ENCODE results near the gene TWNK. TPM values are rescaled to one million over a fixed set of nuclear protein-coding genes. Genes with fewer than 3 reads are reported as not detected.

TWNK gene
- polyA plus RNA-seq, 1 donor: 9.3 TPM

DNA sequence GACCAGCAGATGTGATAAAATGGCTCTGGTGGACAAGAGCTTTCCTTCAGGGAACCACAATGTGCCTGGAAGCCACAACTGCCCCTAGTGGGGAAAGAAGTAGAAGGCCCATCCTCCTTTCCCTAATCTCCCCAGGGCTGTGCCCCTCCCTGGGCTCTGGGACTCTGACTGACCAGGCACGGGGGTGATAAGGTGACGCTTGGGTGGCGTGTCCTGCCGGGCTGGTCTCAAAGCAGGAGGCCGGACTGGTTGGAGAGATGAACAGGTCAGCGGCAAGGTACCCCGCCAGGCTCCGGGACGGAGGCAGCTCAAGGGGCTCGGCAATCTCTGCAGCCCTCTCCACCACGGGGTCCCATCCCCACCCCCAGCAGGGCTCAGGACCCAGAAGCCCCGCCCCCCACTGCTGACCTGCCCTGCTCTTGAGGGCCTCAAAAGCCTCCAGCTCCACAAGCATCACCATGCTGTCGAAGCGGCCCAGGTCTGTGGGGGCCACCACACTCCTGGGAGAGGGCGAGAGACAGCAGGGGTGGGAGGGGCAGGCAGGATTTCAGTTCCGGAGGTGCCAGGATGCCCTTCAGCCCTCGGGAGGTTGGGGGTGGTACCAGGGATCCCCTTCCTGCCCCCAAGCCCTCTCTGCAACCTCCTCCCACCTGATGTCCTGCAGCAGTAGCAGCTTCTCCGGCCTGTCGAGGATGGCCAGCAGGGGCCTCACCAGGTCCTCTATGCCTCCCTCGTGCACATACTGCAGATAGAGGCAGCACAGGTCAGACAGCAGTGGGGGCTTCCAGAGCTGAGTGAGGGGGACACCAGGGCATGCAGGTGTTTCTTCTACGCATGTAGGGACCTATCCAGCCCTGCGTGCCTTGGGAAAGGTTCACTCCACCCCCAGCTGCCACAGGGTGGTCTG, 24.4 kb downstream of the TWNK start:
- no peak for DNase-seq (ENCODE audit: low read depth)

DNA sequence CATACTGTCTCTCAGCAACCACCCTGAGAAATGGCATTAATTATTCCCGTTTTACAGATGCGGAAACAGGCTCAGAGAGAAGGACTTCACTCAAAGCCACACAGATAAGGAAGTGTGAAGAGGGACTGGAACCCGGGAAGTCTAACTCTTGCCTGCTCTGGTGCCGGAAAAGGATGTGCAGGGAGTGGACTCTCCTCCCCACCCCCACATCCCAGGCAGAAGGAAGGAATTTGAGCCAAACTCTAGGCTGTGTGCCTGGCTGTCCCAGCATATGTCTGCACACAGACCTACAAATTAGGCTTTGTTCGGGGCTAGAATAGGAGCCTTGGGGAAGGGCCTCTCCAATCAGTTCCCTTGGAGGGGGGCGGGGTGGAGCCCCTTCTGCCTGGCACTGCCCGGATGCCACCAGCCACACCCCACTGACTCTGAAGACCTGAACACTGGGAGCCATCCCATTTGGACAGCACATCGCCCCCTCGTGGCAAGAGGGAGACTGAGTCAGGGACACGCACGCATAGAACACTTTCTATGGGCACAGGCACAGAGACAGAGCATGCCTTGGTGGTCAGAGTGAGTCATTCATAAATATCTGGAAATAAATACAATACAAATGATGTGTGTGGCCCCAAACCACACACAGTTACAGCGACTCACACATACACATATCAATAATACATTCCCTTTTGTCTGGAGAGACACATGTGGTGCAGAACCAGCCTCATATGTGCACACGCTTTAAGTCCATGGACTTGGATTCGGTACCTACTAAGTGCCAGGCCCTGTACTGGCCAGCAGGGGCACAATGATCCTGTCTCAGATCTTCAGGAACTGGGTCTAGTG, 25.4 kb downstream of the TWNK start:
- DNase-seq (ENCODE audit: low read depth): no peak

DNA sequence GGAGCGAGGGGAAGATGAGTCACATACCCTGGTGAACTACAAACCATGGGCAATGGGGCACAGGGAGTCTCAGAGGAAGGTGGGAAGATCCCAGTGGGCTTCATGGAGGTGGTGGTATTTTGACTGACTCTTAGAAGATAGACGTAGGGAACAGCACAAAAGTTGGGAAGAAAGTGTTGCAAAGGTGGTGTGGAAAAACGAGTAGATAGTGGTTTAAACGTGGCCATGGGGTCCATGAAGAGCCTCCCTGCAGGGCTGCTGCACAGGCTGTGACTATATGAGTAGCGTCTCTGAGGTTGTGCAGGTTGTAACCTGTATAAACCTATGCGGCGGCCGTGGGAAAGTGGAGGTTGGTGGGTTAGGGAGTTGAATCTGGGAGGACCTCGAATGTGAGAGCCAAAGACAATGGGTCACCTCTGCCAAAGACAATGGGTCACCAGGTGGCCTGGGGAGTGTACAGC, 26.1 kb downstream of the TWNK start:
- no peak for DNase-seq (ENCODE audit: low read depth)

DNA sequence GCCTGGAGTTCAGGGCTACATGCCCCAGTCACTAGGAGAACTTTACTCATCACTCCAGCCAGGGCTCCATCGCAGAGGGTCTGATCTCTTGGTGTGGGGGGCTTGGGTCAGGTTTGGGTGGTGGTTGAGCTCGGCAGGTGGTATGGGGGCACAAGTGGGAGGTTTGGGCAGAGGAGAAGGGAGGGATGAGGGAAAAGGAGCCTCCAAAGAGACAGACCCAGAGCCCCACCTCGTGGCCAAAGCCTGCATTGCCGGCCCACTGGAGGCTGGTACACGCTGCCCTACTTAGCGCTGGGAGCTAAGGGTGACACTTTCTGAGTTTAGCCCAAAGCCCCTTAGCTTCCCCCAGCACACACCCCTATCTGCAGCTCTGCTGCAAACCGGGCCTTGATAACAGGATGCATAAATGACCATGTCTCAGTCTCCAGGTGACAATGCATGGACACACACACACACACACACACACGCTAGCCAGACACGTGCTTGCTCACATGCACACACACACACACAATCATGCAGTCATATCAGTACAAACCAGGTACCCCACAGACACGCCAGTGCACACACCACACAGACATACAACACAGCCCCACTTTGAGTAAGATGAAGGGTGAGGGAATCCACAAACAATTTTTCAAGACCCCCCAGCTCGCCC, 27.0 kb downstream of the TWNK start:
- DNase-seq (ENCODE audit: low read depth): no peak

DNA sequence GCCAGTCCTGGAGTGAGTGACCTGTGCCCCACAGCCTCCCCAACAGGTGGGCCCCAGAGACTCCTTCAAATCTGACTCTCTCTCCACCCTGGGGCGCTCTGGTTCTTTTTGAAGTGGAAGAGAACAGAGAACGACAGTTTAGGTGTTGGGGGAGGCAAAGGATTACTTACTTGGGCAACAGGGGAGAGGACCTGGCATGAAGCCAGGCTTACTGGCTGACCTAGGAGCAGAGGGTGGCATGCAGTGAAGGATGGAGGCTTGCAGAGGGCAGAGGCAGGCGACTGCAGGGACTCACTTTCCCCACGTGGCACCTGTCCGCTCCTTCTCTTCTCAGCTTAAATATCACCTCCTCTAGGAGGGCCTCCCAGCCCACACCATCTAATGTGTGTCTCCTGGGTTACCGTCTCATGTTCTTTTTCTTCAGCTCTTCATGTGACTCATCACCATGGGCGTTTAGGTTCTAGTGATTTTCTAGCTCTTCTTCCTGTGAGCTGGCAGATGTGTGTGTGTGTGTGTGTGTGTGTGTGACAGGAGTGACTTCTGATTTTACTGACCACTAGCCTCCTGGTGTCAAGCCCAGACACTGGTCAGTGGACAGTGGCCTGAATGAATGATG, 27.7 kb downstream of the TWNK start:
- no peak for DNase-seq (ENCODE audit: low read depth)

- DNase-seq (ENCODE audit: low read depth): no peak
Observed at GRCh38 chr10:101015582-101015973, 28.2 kb downstream of the TWNK start.

DNA sequence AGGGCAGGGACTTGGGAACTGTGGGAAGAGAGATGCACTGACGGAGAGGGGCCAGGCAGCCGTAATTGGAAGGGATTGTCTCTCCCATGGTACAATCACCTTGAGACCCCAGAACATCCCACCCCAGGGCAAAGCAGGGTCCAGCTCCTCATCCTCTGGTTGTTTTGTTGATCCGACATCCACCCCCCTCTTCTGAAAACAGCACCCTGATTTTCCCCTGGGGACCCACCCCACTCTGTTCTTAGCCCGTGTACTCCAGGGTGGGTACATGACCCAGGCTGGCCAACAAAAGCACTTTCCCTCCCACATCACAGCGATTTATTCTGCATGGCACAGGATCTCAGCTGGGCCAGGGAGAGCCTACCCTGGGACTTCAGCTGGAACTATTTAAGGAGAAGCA, 29.5 kb downstream of the TWNK start:
- no peak for DNase-seq (ENCODE audit: low read depth)

DNA sequence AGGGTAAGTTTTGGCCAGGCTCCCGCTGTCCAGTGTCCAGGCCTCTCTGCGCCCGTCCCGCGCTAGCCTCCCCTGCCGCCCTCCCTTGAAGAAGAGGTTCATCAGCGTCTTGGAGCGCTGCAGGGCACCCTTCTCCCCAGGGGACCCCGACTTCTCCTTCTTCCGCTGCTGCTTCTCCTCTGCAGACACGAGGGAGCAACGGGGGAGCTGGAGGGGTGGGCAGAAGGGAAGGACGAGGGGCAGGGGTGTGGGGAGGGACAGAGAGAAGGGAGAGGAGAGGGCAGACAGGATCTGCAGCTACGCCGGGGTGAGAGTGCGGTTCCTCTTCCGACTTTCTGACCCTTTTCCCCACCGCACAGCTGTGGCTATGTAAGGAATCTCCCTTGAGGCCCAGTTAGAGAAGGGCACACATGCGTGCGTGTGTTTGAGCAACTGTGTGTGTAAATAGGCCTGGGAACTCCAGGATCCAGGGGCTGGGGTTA, 30.8 kb downstream of the TWNK start:
- no peak for DNase-seq (ENCODE audit: low read depth)

DNA sequence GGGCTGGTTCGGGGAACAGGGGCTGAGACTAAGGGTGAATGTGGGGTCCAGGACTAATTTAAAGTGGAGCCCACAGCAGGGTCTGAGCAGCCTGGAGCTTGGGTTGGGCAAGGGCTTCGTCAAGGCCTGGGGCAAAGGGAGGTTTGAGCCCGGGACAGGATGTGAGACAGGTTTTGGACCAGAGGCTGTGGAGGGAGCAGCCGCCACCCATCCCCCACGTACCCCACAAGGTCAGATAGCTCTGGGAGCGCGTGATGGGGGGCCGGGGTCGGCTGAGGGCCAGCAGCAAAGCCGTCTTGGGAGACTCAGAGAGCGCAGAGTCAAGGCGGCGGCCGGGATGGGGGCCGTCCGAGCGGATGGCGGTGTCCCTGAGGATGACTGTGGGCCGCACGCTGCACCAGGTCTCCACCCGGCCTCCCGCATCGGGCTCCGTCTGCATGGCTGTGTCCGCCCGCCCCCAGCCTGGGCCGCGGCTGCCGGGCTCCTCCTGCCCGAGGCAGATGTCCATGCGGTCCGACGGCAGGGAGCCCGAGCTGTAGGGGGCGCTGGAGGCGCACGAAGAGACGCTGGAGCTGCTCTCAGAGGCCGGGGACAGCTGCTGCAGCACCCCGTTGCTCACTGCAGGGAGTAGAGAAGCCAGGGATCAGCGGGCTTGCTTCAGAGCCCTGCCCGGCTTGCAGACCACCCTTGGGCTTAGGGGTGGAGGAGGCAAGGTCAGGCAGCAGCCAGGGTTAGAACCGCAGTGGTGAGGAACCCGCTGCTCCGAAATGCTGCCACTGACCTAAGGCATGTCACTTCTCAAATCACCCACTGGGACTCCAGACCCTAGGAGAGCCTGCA, 31.5 kb downstream of the TWNK start:
- DNase-seq (ENCODE audit: low read depth): no peak

GRCh38 chr10:101019440-101019703, 32.0 kb downstream of the TWNK start:
- no peak for DNase-seq (ENCODE audit: low read depth)

- DNase-seq (ENCODE audit: low read depth): no peak
Observed at GRCh38 chr10:101020427-101021075, 33.2 kb downstream of the TWNK start.

DNA sequence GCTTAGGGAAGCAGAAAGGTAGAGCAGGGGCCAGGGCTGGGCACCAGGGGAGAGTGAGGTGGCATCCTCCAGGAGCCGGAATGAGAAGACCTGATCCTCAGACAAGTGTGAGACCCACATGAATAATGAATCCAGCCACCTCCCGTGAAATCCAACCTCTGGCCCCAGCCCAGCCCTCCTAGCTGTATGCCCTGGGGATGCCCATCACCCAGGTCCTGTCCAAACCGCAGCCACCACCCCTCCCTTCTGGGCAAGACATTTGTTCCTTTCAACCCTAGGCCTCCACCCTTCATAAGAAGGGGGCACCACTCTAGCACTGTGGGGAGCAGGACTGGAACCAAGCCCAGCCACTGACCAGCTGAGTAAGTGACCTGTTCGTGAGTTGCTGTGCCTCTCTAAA, 33.9 kb downstream of the TWNK start:
- DNase-seq (ENCODE audit: low read depth): no peak

DNA sequence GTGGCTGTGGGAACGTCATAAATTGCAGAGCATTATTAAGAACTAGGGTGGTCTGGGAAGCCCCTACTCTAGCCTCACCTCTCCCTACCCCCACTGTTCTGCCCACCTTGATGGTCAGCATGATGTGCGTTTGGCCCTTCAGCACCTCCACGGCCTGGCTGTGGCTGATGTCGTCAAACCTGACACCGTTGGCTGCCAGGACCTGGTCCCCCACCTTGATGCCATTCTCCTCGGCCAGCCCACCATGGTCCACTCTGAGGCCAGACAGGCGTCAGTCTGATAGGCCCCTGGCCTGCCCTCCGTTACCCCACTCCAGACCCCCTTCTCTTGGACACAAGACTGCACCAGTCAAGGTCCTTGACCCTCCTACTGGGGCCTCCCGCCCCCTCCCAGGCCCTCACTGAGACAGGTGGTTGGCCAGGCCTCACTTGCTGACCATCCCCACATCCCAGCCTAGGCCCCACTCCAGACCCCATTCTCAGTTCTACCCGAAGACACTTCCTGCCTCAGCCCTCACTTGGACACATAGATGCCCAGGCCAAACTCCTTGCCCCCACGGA, 34.4 kb downstream of the TWNK start:
- no peak for DNase-seq (ENCODE audit: low read depth)

- DNase-seq (ENCODE audit: low read depth): no peak
Observed at GRCh38 chr10:101022967-101023705, 35.8 kb downstream of the TWNK start.

GRCh38 chr10:101027106-101027720, 39.9 kb downstream of the TWNK start:
- no peak for DNase-seq (ENCODE audit: low read depth)

DNA sequence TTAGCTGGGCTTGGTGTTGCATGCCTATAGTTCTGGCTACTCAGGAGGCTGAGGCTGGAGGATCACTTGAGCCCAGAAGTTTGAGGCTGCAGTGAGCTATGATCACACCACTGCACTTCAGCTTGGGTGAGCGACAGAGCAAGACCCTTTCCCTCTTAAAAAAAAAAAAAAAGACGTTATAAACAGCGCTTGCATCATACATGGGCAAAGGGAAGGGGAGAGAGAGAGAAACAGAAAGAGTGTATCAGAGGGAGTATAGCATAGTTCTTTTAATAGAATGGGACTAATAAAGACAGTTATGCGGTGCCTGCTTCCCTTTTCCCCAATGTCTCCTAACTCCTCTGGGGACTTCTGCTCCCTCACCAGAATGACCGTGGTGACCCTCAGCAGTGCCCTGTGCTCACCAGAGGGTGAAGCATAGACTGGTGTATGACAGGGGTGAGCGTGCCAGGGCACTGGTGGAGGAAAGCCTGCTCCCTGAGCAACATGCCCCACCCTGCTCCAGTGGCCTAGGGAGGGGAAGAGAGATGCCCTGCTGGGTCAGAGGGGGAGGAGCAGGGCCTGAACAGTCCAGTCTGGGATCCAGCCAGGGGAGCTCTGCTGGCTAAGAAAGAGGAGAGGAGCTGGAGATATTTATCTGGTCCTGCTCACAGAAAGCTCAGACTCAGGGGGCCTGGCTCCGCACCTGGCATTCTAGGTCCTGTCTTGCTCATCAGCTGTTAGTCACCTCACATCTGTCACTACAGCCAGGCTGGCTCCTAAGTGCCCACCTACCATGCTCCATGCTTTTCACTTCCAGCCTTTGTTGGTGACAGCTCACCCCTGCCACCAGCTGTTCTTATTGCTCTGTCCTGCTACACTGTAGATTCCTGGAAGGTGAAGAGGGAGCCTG, 41.3 kb downstream of the TWNK start:
- DNase-seq (ENCODE audit: low read depth): no peak

GRCh38 chr10:101029520-101030295, 42.4 kb downstream of the TWNK start:
- DNase-seq (ENCODE audit: low read depth): no peak
